ENCODE measurements around the gene ZNF217.
"Not testable (repeated sequence)": the region's sequence is repeated elsewhere in the genome, so short reads cannot be mapped to it uniquely, and the experiment has no call there.

DNA sequence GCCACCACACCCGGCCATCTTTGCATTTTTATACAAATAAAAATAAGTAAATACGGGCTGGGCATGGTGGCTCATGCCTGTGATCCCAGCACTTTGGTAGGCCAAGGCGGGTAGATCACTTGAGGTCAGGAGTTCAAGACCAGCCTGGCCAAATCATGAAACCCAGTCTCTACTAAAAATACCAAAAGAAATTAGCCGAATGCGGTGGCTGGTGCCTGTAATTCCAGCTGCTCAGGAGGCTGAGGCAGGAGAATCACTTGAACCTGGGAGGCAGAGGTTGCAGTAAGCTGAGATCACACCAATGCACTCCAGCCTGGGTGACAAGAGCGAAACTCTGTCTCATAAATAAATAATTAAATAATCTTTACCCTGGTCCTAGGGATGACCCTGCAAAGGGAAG lies 22.9 kb upstream of the ZNF217 start:
- not testable (repeated sequence) for TF ChIP-seq EZH2 (IDR thresholded peaks at IDR 0.05); POLR2AphosphoS5 (IDR thresholded peaks at IDR 0.05; ENCODE audit: borderline replicate concordance, low read depth, low read length); FOXP2 (optimal IDR thresholded peaks at IDR 0.05; ENCODE audit: control extremely low read depth, extremely low read length, insufficient read depth)

Data from SK-N-MC (cell line).